Esophagus muscularis mucosa (tissue), 3 donors: ENCODE measurements around the gene DGKQ.

Experiments used
- CTCF ChIP-seq, 3 experiments: fragments of 200-600 bp in 2 of 3; fragments of 450-650 bp in 1 of 3; sonication (generic) in 2 of 3; IDR thresholded peaks; one replicate each; pipeline ENCODE4 v1.5.1; 2017 to 2019; ENCODE audit warnings: antibody characterized with exemption in 3 of 3, mild to moderate bottlenecking in 2 of 3, moderate library complexity in 1 of 3
- POLR2A ChIP-seq: fragments of 450-650 bp; IDR thresholded peaks from one replicate; pipeline ENCODE4 v1.6.1; 2017; ENCODE audit warnings: antibody characterized with exemption, moderate library complexity, mild to moderate bottlenecking, low read depth
- POLR2AphosphoS5 ChIP-seq, 2 donors: sonication (generic); formaldehyde crosslinking; IDR thresholded peaks; one replicate each; pipeline ENCODE4 v1.6.1; 2017; ENCODE audit warnings: antibody characterized with exemption in 2 of 2

GRCh38 chr4:954211-955020 lies 19.0 kb downstream of the DGKQ start:
- TF ChIP-seq POLR2A = no peak
- no peak for TF ChIP-seq CTCF (IDR thresholded peaks at IDR 0.05)
- TF ChIP-seq POLR2AphosphoS5 (IDR thresholded peaks at IDR 0.05) = no peak
